H1 (cell line): ENCODE results near the gene SLC22A14. TPM values are rescaled to one million over a fixed set of nuclear protein-coding genes. Genes with fewer than 3 reads are reported as not detected.

Experiments used
- CTCF ChIA-PET: fragments of 300-600 bp; sonication (Branson Sonifier 250); formaldehyde crosslinking; loops from one replicate; lab custom pipeline; 2021; ENCODE audit not compliant: partially characterized antibody; lab: Charles Lee
- POLR2A ChIA-PET: fragments of 300-600 bp; sonication (Branson Sonifier 250); formaldehyde crosslinking; loops from one replicate; lab custom pipeline; 2021; ENCODE audit warnings: inconsistent platforms; ENCODE audit not compliant: partially characterized antibody; lab: Charles Lee
- DNase-seq, 2 experiments: peaks; one replicate each; pipeline versions ENCODE4 v3.0.0 to v3.0.0-alpha.2; 2010 to 2022; ENCODE audit warnings: low spot score in 2 of 2, low read depth in 1 of 2, mixed read lengths in 1 of 2
- FAIRE-seq: peaks from 2 replicates; lab custom pipeline; 2011; peaks lifted over from hg19 to GRCh38; lab: Jason Lieb, UNC
- H2AFZ ChIP-seq: 2 replicates; pipeline ENCODE4 v1.8.1; 2012; ENCODE audit warnings: low read length, inconsistent platforms
- H2AK5ac ChIP-seq: 2 replicates; pipeline ENCODE4 v1.6.1; 2013; ENCODE audit warnings: low read depth, low read length
- H2BK120ac ChIP-seq: replicated peaks from 2 replicates; pipeline ENCODE3; 2013; ENCODE audit warnings: low read depth, low read length, inconsistent platforms
- H2BK12ac ChIP-seq: 2 replicates; pipeline ENCODE4 v1.6.1; 2013; ENCODE audit warnings: low read depth, low read length
- H2BK15ac ChIP-seq: 2 replicates; pipeline ENCODE4 v1.6.1; 2013; ENCODE audit warnings: low read length
- H2BK20ac ChIP-seq: 2 replicates; pipeline ENCODE4 v1.6.1; 2013; ENCODE audit warnings: low read length
- H2BK5ac ChIP-seq: 2 replicates; pipeline ENCODE4 v1.6.1; 2013; ENCODE audit warnings: low read depth, low read length
- H3K14ac ChIP-seq: 2 replicates; pipeline ENCODE4 v1.6.1; 2013; ENCODE audit warnings: inconsistent platforms; ENCODE audit not compliant: insufficient read length
- H3K18ac ChIP-seq: 2 replicates; pipeline ENCODE4 v1.6.1; 2013; ENCODE audit warnings: low read length; ENCODE audit errors: extremely low read depth
- H3K23ac ChIP-seq: 2 replicates; pipeline ENCODE4 v1.6.1; 2013; ENCODE audit warnings: inconsistent platforms; ENCODE audit not compliant: insufficient read length
- H3K23me2 ChIP-seq: 2 replicates; pipeline ENCODE4 v1.6.1; 2013; ENCODE audit warnings: low read depth, low read length
- H3K27ac ChIP-seq: 2 replicates; pipeline ENCODE4 v1.6.1; 2011; ENCODE audit warnings: low read depth, low read length, inconsistent platforms
- H3K27me3 ChIP-seq, 4 experiments: replicated peaks in 1 of 4; 1 replicate in 1 of 4; 2 replicates in 3 of 4; pipeline versions ENCODE4 v1.6.1 to v1.8.1; 2011 to 2013; ENCODE audit warnings: low read length in 3 of 4, mild to moderate bottlenecking in 3 of 4, inconsistent platforms in 2 of 4, mixed read lengths in 2 of 4, moderate library complexity in 1 of 4; ENCODE audit not compliant: control insufficient read depth in 3 of 4, insufficient read depth in 3 of 4; ENCODE audit errors: extremely low read depth in 1 of 4
- H3K36me3 ChIP-seq, 4 experiments: 2 replicates each; pipeline versions ENCODE4 v1.6.1 to v1.8.1; 2011 to 2013; ENCODE audit warnings: mild to moderate bottlenecking in 4 of 4, low read length in 3 of 4, moderate library complexity in 2 of 4, control low read depth in 1 of 4, inconsistent platforms in 1 of 4; ENCODE audit not compliant: insufficient read depth in 4 of 4, control insufficient read depth in 2 of 4
- H3K4ac ChIP-seq: replicated peaks from 2 replicates; pipeline ENCODE3; 2013; ENCODE audit warnings: low read length, low read depth, mixed read lengths, inconsistent platforms; ENCODE audit not compliant: insufficient read length
- H3K4me1 ChIP-seq, 4 experiments: replicated peaks in 1 of 4; 1 replicate in 1 of 4; 2 replicates in 3 of 4; pipeline versions ENCODE4 v1.6.1 to v1.8.1; 2011 to 2013; ENCODE audit warnings: low read length in 3 of 4, inconsistent platforms in 2 of 4, mixed read lengths in 1 of 4; ENCODE audit not compliant: insufficient read depth in 4 of 4, control insufficient read depth in 3 of 4
- H3K4me2 ChIP-seq, 2 experiments: 2 replicates each; pipeline versions ENCODE4 v1.6.1 to v1.8.1; 2011 to 2013; ENCODE audit warnings: low read depth in 2 of 2, low read length in 2 of 2, control low read depth in 1 of 2, inconsistent platforms in 1 of 2, mild to moderate bottlenecking in 1 of 2; ENCODE audit not compliant: insufficient read depth in 1 of 2
- H3K4me3 ChIP-seq, 4 experiments: fragments of 200-600, 300-600 bp in 1 of 4; sonication (generic), shearing (Covaris generic), sonication (Bioruptor Twin) in 1 of 4; 2 replicates each; pipeline versions ENCODE4 v1.5.1 to v1.8.1; 2011 to 2016; ENCODE audit warnings: low read length in 4 of 4, low read depth in 3 of 4, control low read depth in 2 of 4, inconsistent platforms in 2 of 4, mild to moderate bottlenecking in 2 of 4, mixed read lengths in 1 of 4, moderate library complexity in 1 of 4; ENCODE audit not compliant: insufficient read depth in 2 of 4; ENCODE audit errors: extremely low read depth in 1 of 4
- H3K56ac ChIP-seq: replicated peaks from 2 replicates; pipeline ENCODE3; 2013; ENCODE audit warnings: low read depth, mild to moderate bottlenecking, mixed read lengths, low read length, inconsistent platforms; ENCODE audit not compliant: insufficient read length
- H3K79me1 ChIP-seq: 2 replicates; pipeline ENCODE4 v1.6.1; 2013; ENCODE audit warnings: low read depth, low read length, control low read depth
- H3K79me2 ChIP-seq, 2 experiments: 2 replicates each; pipeline versions ENCODE4 v1.6.1 to v1.8.1; 2012 to 2013; ENCODE audit warnings: low read length in 2 of 2, mild to moderate bottlenecking in 2 of 2, inconsistent platforms in 1 of 2; ENCODE audit not compliant: insufficient read depth in 2 of 2, control insufficient read depth in 1 of 2
- H3K9ac ChIP-seq, 4 experiments: replicated peaks in 1 of 4; 1 replicate in 1 of 4; 2 replicates in 3 of 4; pipeline versions ENCODE4 v1.6.1 to v1.8.1; 2011 to 2013; ENCODE audit warnings: low read depth in 3 of 4, low read length in 3 of 4, control low read depth in 2 of 4, mild to moderate bottlenecking in 2 of 4, moderate library complexity in 2 of 4, inconsistent platforms in 1 of 4; ENCODE audit errors: extremely low read depth in 1 of 4
- H3K9me3 ChIP-seq, 2 experiments: 2 replicates each; pipeline versions ENCODE4 v1.6.1 to v1.8.1; 2012 to 2013; ENCODE audit warnings: mild to moderate bottlenecking in 2 of 2, moderate library complexity in 2 of 2, control low read depth in 1 of 2, inconsistent platforms in 1 of 2, low read depth in 1 of 2, low read length in 1 of 2, mixed read lengths in 1 of 2; ENCODE audit not compliant: insufficient read depth in 2 of 2
- H4K20me1 ChIP-seq, 2 experiments: replicated peaks in 1 of 2; 2 replicates each; pipeline versions ENCODE3 to v1.8.1; 2011 to 2013; ENCODE audit warnings: inconsistent platforms in 2 of 2, low read length in 2 of 2, mild to moderate bottlenecking in 1 of 2; ENCODE audit not compliant: insufficient read depth in 2 of 2, control insufficient read depth in 1 of 2
- H4K5ac ChIP-seq: 2 replicates; pipeline ENCODE4 v1.6.1; 2013; ENCODE audit warnings: low read length, low read depth, mixed read lengths, inconsistent platforms; ENCODE audit not compliant: insufficient read length
- H4K8ac ChIP-seq: 2 replicates; pipeline ENCODE4 v1.8.0; 2013; ENCODE audit warnings: mild to moderate bottlenecking, moderate library complexity, low read length, inconsistent platforms; ENCODE audit not compliant: insufficient read depth; ENCODE audit errors: extremely low read depth
- H4K91ac ChIP-seq: replicated peaks from 2 replicates; pipeline ENCODE3; 2013; ENCODE audit warnings: low read length, mixed read lengths, inconsistent platforms; ENCODE audit not compliant: insufficient read length
- ATF2 ChIP-seq: IDR thresholded peaks from 2 replicates; pipeline ENCODE4 v1.6.1; 2012; ENCODE audit warnings: low read length, inconsistent platforms
- CBX8 ChIP-seq: fragments of 300-800, 300-1000 bp; sonication (generic); IDR thresholded peaks from 2 replicates; pipeline ENCODE4 v1.7.1; 2016; ENCODE audit warnings: low read depth, low read length, borderline replicate concordance
- CHD1 ChIP-seq: IDR thresholded peaks from 2 replicates; pipeline ENCODE4 v1.6.1; 2012; ENCODE audit warnings: low read depth, low read length, improper control_type of control experiment
- GTF2F1 ChIP-seq: IDR thresholded peaks from 2 replicates; pipeline ENCODE4 v1.6.1; 2012; ENCODE audit warnings: low read depth, low read length, improper control_type of control experiment, borderline replicate concordance
- JUN ChIP-seq: IDR thresholded peaks from 2 replicates; pipeline ENCODE4 v1.6.1; 2011; ENCODE audit warnings: low read depth, mild to moderate bottlenecking, improper control_type of control experiment, low read length
- JUND ChIP-seq: IDR thresholded peaks from 2 replicates; pipeline ENCODE4 v1.6.1; 2011; ENCODE audit warnings: mild to moderate bottlenecking, improper control_type of control experiment, low read length
- PHF8 ChIP-seq: fragments of 200-600 bp; sonication (generic); conservative IDR thresholded peaks from 2 replicates; pipeline ENCODE4 v1.7.1; 2012; ENCODE audit warnings: low read depth, mild to moderate bottlenecking, inconsistent platforms, low read length, moderate library complexity
- POLR2AphosphoS5 ChIP-seq: IDR thresholded peaks from 2 replicates; pipeline ENCODE4 v1.6.1; 2011; ENCODE audit warnings: low read depth, low read length
- SIN3A ChIP-seq, 2 experiments: IDR thresholded peaks in 1 of 2; conservative IDR thresholded peaks in 1 of 2; 2 replicates each; pipeline ENCODE4 v1.6.1; 2011 to 2012; ENCODE audit warnings: low read length in 2 of 2, improper control_type of control experiment in 1 of 2, low read depth in 1 of 2, mild to moderate bottlenecking in 1 of 2
- SIX5 ChIP-seq: IDR thresholded peaks from 2 replicates; pipeline ENCODE4 v1.6.1; 2011; ENCODE audit warnings: mild to moderate bottlenecking, low read depth, low read length
- SRF ChIP-seq: IDR thresholded peaks from 2 replicates; pipeline ENCODE4 v1.6.1; 2011; ENCODE audit warnings: mild to moderate bottlenecking, low read depth, low read length, moderate library complexity
- SUZ12 ChIP-seq: fragments of 200-600 bp; sonication (generic); IDR thresholded peaks from 2 replicates; pipeline ENCODE4 v1.6.1; 2012; ENCODE audit warnings: mild to moderate bottlenecking, inconsistent platforms, low read length, moderate library complexity, mixed read lengths
- WGBS, 2 experiments: shearing (Covaris generic) in 1 of 2; methylation state at CpG; one replicate each; pipeline versions ENCODE4 v1.1.6 to v1.1.7; 2013 to 2015; ENCODE audit warnings: low lambda C conversion rate in 2 of 2, mixed read lengths in 2 of 2, inconsistent platforms in 1 of 2, low coverage in 1 of 2, missing lambda C conversion rate in 1 of 2; ENCODE audit not compliant: insufficient replicate concordance in 2 of 2, insufficient coverage in 1 of 2, insufficient read length in 1 of 2; ENCODE audit errors: extremely low coverage in 1 of 2, missing lambda C conversion rate in 1 of 2; 5-methylcytosine and 5-hydroxymethylcytosine counted together
- polyA plus RNA-seq, 7 experiments: library from polyadenylated mRNA; depleted of rRNA in 3 of 7; stranded (reverse) in 5 of 7; unstranded in 2 of 7; fragments of >200 nt in 5 of 7; fragments of 200-250 nt in 2 of 7; gene quantifications; 1 replicate in 5 of 7; 2 replicates in 1 of 7; 4 replicates in 1 of 7; pipeline versions ENCODE4 v1.2.1 to v1.2.3, GENCODE V29; 2011 to 2013; ENCODE audit warnings: missing spikeins in 2 of 7, mixed read lengths in 2 of 7
- total RNA-seq: library from RNA; stranded (reverse); fragmentation: NEBNext Ultra II Directional; extraction: Animal tissue kit (Norgen Biotek cat#: 25700); gene quantifications from 2 replicates; pipeline ENCODE4 v1.2.1, GENCODE V29; 2021
- TF ChIP-seq, protein P1 (sequence below): IDR thresholded peaks from 2 replicates; pipeline ENCODE4 v1.6.1; 2012; ENCODE audit warnings: inconsistent platforms

The SLC22A14 gene
- total and polyA plus RNA-seq, 2 of the 8 experiments (the other 6 are each of a cell fraction or from before 2014, with no cell fraction given): 0.03 TPM; not detected in 1

- DNase-seq: no peak
- no peak for TF ChIP-seq GTF2F1
- TF ChIP-seq SRF: no peak
- no peak for TF ChIP-seq SIN3A (conservative IDR thresholded peaks at IDR 0.05 in 1 of 2, IDR thresholded peaks at IDR 0.05 in 1 of 2; ENCODE audit: low read depth in 1 of 2, low read length in 2 of 2)
- no peak for TF ChIP-seq CHD1
- TF ChIP-seq, protein P1, sequence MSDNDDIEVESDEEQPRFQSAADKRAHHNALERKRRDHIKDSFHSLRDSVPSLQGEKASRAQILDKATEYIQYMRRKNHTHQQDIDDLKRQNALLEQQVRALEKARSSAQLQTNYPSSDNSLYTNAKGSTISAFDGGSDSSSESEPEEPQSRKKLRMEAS: no peak
- TF ChIP-seq PHF8: no peak
- TF ChIP-seq JUND: no peak
- no peak for TF ChIP-seq JUN
- TF ChIP-seq SIX5: no peak
- TF ChIP-seq CBX8: no peak
- no peak for TF ChIP-seq POLR2AphosphoS5
- no peak for TF ChIP-seq SUZ12
- no peak for TF ChIP-seq ATF2
Observed at GRCh38 chr3:38257583-38257982, 24.5 kb upstream of the SLC22A14 start.

More at GRCh38 chr3:38257583-38257982, 24.5 kb upstream of the SLC22A14 start:
- Histone ChIP-seq H3K18ac (no peak overlapping the region), H4K8ac (no peak overlapping the region), H3K27ac (no peak overlapping the region), H2BK5ac (no peak overlapping the region), H3K36me3 (peaks cover 12 to 18% (median 15%) of the 10 kb centered on the region in 4 experiments), H4K91ac (no peak overlapping the region), H2BK120ac (no peak overlapping the region), H3K79me1 (peaks cover 2% of the 10 kb centered on the region; the same call in 1 of the 2 replicates), H2BK20ac (no peak overlapping the region), H4K5ac (no peak overlapping the region), H3K27me3 (no peaks in the 10 kb centered on the region), H3K4me3 (no peak overlapping the region), H2AFZ (no peak overlapping the region), H3K14ac (no peak overlapping the region), H3K9ac (no peak overlapping the region), H3K56ac (no peak overlapping the region), H3K4me2 (no peak overlapping the region), H2BK15ac (no peak overlapping the region), H3K4ac (no peak overlapping the region), H3K23ac (no peak overlapping the region), H2BK12ac (no peak overlapping the region), H3K4me1 (no peaks in the 10 kb centered on the region), H3K9me3 (no peaks in the 10 kb centered on the region), H4K20me1 (no peaks in the 10 kb centered on the region), H3K23me2 (no peaks in the 10 kb centered on the region), H2AK5ac (no peak overlapping the region), H3K79me2 (no peaks in the 10 kb centered on the region)
- CTCF ChIA-PET: no interaction called here
- 83% methylated on average over 1 of the region's 1 CpG; no CpG with 5 or more reads in 1 of the 2 experiments for WGBS, 2 experiments
- no peak for FAIRE-seq
- POLR2A ChIA-PET: no interaction called here
